Keratinocyte (primary cell): Measurements from ENCODE around the gene CMSS1. TPM values are rescaled to one million over a fixed set of nuclear protein-coding genes. Genes with fewer than 3 reads are reported as not detected.

Experiments used
- DNase-seq: peaks from one replicate; pipeline ENCODE4 v3.0.0-alpha.2; 2011; ENCODE audit warnings: low read depth, missing footprints, low spot score
- FAIRE-seq: peaks from 2 replicates; lab custom pipeline; 2011; peaks lifted over from hg19 to GRCh38; lab: Jason Lieb, UNC
- H2AFZ ChIP-seq: 2 replicates; pipeline ENCODE4 v1.6.0; 2012; ENCODE audit warnings: low read length, control low read depth, inconsistent platforms; ENCODE audit not compliant: control insufficient read depth
- H3K27ac ChIP-seq: 2 replicates; pipeline ENCODE4 v1.5.1; 2011; ENCODE audit warnings: low read length; ENCODE audit not compliant: control insufficient read depth, insufficient read depth
- H3K27me3 ChIP-seq: 3 replicates; pipeline ENCODE4 v1.6.0; 2011; ENCODE audit warnings: low read length; ENCODE audit not compliant: control insufficient read depth, insufficient read depth; ENCODE audit errors: extremely low read depth
- H3K36me3 ChIP-seq, 2 experiments: 2 replicates in 1 of 2; 3 replicates in 1 of 2; pipeline ENCODE4 v1.5.1; 2011; ENCODE audit warnings: low read length in 2 of 2, mild to moderate bottlenecking in 1 of 2; ENCODE audit not compliant: control insufficient read depth in 2 of 2, insufficient read depth in 2 of 2; ENCODE audit errors: extremely low read depth in 1 of 2
- H3K4me1 ChIP-seq: 3 replicates; pipeline ENCODE4 v1.5.1; 2011; ENCODE audit warnings: low read length; ENCODE audit not compliant: control insufficient read depth, insufficient read depth; ENCODE audit errors: extremely low read depth
- H3K4me2 ChIP-seq: 3 replicates; pipeline ENCODE4 v1.6.0; 2011; ENCODE audit warnings: low read depth, low read length; ENCODE audit not compliant: control insufficient read depth, insufficient read depth; ENCODE audit errors: extremely low read depth
- H3K4me3 ChIP-seq, 3 experiments: fragments of 200-600 bp in 1 of 3; sonication (generic) in 1 of 3; 2 replicates in 2 of 3; 3 replicates in 1 of 3; pipeline ENCODE4 v1.5.1; 2011 to 2016; ENCODE audit warnings: low read length in 3 of 3, mild to moderate bottlenecking in 3 of 3, control low read depth in 2 of 3, inconsistent platforms in 1 of 3, low read depth in 1 of 3, mixed read lengths in 1 of 3, mixed run types in 1 of 3, moderate library complexity in 1 of 3; ENCODE audit not compliant: control insufficient read depth in 2 of 3, insufficient read depth in 2 of 3; ENCODE audit errors: extremely low read depth in 1 of 3
- H3K79me2 ChIP-seq: 2 replicates; pipeline ENCODE4 v1.6.0; 2012; ENCODE audit warnings: low read length; ENCODE audit not compliant: control insufficient read depth, insufficient read depth
- H3K9ac ChIP-seq: 3 replicates; pipeline ENCODE4 v1.6.0; 2011; ENCODE audit warnings: low read length; ENCODE audit not compliant: control insufficient read depth, insufficient read depth; ENCODE audit errors: extremely low read depth
- H3K9me1 ChIP-seq: 3 replicates; pipeline ENCODE4 v1.6.0; 2011; ENCODE audit warnings: low read length; ENCODE audit not compliant: control insufficient read depth, insufficient read depth; ENCODE audit errors: extremely low read depth
- H3K9me3 ChIP-seq: 2 replicates; pipeline ENCODE4 v1.5.1; 2012; ENCODE audit warnings: low read depth, low read length; ENCODE audit not compliant: control insufficient read depth
- H4K20me1 ChIP-seq: 3 replicates; pipeline ENCODE4 v1.6.0; 2011; ENCODE audit warnings: low read length; ENCODE audit not compliant: control insufficient read depth, insufficient read depth; ENCODE audit errors: extremely low read depth
- EZH2 ChIP-seq: IDR thresholded peaks from one replicate; pipeline ENCODE4 v1.6.1; 2012; ENCODE audit warnings: inconsistent platforms, mild to moderate bottlenecking, low read length, moderate library complexity
- dilution Hi-C: fragments of 300-500 bp; cut with MboI; formaldehyde crosslinking; loops from one replicate; pipeline ENCODE4 v1.7.0; 2020; ENCODE audit warnings: low sequenced_read_pairs; ENCODE audit not compliant: extremely low pct_ligation_motif_present
- polyA plus RNA-seq, 5 experiments: library from polyadenylated mRNA; depleted of rRNA in 3 of 5; stranded (reverse) in 3 of 5; stranded (forward) in 1 of 5; unstranded in 1 of 5; fragments of >200 nt; gene quantifications; 1 replicate in 1 of 5; 2 replicates in 3 of 5; 3 replicates in 1 of 5; pipeline versions ENCODE4 v1.2.1 to v1.2.3, GENCODE V29; 2011 to 2012; ENCODE audit warnings: missing spikeins in 2 of 5, low read depth in 1 of 5, low replicate concordance in 1 of 5
- TF ChIP-seq, protein P1 (sequence below), 3 experiments: IDR thresholded peaks in 1 of 3; conservative IDR thresholded peaks in 1 of 3; optimal IDR thresholded peaks in 1 of 3; 2 replicates in 2 of 3; 3 replicates in 1 of 3; pipeline versions ENCODE3 to v1.5.1; 2011; ENCODE audit warnings: low read length in 3 of 3, mild to moderate bottlenecking in 3 of 3, moderate library complexity in 2 of 3, control low read depth in 1 of 3, inconsistent platforms in 1 of 3; ENCODE audit not compliant: insufficient read depth in 2 of 3; ENCODE audit errors: extremely low read depth in 1 of 3

The CMSS1 gene
- polyA plus RNA-seq, 1 donor (not counting 4 experiments of a cell fraction or from before 2014, with no cell fraction given): 37.2 TPM

DNA sequence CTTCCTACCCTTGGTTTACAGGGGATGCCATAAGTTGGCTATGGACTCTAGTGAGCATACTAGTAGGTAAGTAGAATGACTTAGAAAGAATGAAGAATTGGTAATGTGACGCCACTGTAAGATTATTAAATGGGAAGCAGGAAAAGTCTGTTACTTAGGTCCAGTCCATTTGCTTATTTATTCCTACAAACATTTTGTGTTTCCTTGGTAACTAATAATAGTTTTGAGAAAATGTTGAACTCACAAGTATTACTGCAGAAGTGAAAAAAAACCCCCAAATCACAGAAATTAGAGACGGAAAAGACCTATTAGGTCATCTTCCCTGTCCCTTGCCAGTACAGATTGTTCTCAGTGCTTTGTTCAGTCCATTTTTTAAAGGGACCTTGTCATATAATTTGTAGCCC is 63.5 kb downstream of the CMSS1 start:
- no peaks in the 10 kb centered on the region for H3K36me3 ChIP-seq
- H3K4me3 ChIP-seq: no peak overlapping the region
- H3K9me3 ChIP-seq: no peaks in the 10 kb centered on the region
- H3K27me3 ChIP-seq: no peaks in the 10 kb centered on the region
- dilution Hi-C loops: no loop called here
- H3K27ac ChIP-seq: no peak overlapping the region
- peaks cover 18% of the 10 kb centered on the region for H3K4me1 ChIP-seq
- H3K9me1 ChIP-seq: no peaks in the 10 kb centered on the region
- no peak overlapping the region for H3K9ac ChIP-seq
- DNase-seq (no peak), FAIRE-seq (no peak)
- no peak overlapping the region for H2AFZ ChIP-seq
- TF ChIP-seq, protein P1, sequence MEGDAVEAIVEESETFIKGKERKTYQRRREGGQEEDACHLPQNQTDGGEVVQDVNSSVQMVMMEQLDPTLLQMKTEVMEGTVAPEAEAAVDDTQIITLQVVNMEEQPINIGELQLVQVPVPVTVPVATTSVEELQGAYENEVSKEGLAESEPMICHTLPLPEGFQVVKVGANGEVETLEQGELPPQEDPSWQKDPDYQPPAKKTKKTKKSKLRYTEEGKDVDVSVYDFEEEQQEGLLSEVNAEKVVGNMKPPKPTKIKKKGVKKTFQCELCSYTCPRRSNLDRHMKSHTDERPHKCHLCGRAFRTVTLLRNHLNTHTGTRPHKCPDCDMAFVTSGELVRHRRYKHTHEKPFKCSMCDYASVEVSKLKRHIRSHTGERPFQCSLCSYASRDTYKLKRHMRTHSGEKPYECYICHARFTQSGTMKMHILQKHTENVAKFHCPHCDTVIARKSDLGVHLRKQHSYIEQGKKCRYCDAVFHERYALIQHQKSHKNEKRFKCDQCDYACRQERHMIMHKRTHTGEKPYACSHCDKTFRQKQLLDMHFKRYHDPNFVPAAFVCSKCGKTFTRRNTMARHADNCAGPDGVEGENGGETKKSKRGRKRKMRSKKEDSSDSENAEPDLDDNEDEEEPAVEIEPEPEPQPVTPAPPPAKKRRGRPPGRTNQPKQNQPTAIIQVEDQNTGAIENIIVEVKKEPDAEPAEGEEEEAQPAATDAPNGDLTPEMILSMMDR (optimal IDR thresholded peaks at IDR 0.05 in 1 of 3, IDR thresholded peaks at IDR 0.05 in 1 of 3, conservative IDR thresholded peaks at IDR 0.05 in 1 of 3; ENCODE audit: extremely low read depth in 1 of 3, insufficient read depth in 2 of 3, low read length in 3 of 3): no peak
- TF ChIP-seq EZH2: no peak
- no peaks in the 10 kb centered on the region for H4K20me1 ChIP-seq
- no peak overlapping the region for H3K4me2 ChIP-seq
- peaks cover 2% of the 10 kb centered on the region for H3K79me2 ChIP-seq

DNA sequence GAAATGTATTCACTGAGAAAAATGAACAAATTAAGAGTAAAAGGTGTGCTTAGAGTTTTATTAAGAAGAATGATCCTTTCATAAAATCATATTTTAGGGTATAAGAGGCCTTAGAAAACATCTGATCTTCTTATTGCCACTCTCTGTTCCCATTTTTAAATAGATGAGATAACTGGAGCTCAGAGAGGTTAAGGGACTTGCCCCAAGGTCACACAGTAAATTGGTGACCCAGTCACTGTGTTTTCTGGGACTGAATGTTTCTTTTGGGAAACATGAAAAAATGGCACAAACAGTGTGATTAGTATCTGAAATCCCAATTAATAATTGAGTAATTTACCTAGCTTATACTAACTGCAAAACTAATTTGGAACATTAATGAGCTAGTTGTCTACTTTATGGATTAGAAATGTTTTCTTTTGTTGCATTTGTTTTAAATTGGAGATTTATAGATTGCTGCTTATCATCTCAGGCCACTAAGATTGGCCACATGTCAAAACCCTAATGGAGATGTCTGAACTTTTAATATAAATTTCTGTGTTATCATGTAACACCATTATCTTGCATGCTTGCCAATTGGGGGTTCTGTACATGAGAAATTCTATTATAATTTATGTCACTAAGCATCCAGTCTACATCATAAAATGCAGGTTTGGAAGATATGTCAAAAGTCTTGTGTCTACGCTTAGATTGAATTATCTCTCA is 64.9 kb downstream of the CMSS1 start:
- no peak for DNase-seq
- H3K9me1 ChIP-seq: no peaks in the 10 kb centered on the region

More for the DNA sequence above, 64.9 kb downstream of the CMSS1 start:
- Histone ChIP-seq H3K79me2 (peaks cover 2% of the 10 kb centered on the region), H2AFZ (no peak overlapping the region), H3K4me2 (no peak overlapping the region), H3K36me3 (no peaks in the 10 kb centered on the region), H3K4me3 (no peak overlapping the region), H3K27ac (no peak overlapping the region), H3K4me1 (peaks cover 12% of the 10 kb centered on the region), H4K20me1 (no peaks in the 10 kb centered on the region), H3K27me3 (no peaks in the 10 kb centered on the region), H3K9me3 (no peaks in the 10 kb centered on the region), H3K9ac (no peak overlapping the region)
- dilution Hi-C loops: no loop called here
- no peak for TF ChIP-seq EZH2
- TF ChIP-seq, protein P1 (optimal IDR thresholded peaks at IDR 0.05 in 1 of 3, IDR thresholded peaks at IDR 0.05 in 1 of 3, conservative IDR thresholded peaks at IDR 0.05 in 1 of 3; ENCODE audit: extremely low read depth in 1 of 3, insufficient read depth in 2 of 3, low read length in 3 of 3): no peak
- no peak for FAIRE-seq
